Thyroid gland (tissue), 4 donors: ENCODE data around the gene XNDC1N.

Experiments used
- POLR2A ChIP-seq, 2 donors: fragments of 450-650 bp; IDR thresholded peaks; one replicate each; pipeline ENCODE4 v1.6.1; 2017; ENCODE audit warnings: antibody characterized with exemption in 2 of 2, mild to moderate bottlenecking in 2 of 2, moderate library complexity in 1 of 2
- TF ChIP-seq, protein P1 (sequence below), 6 experiments: fragments of 200-600 bp in 3 of 6; fragments of 450-650 bp in 3 of 6; sonication (generic) in 3 of 6; IDR thresholded peaks; one replicate each; pipeline ENCODE4 v1.5.1; 2016 to 2019; ENCODE audit warnings: antibody characterized with exemption in 6 of 6, mild to moderate bottlenecking in 2 of 6, inconsistent platforms in 1 of 6, moderate library complexity in 1 of 6

- TF ChIP-seq, protein P1, sequence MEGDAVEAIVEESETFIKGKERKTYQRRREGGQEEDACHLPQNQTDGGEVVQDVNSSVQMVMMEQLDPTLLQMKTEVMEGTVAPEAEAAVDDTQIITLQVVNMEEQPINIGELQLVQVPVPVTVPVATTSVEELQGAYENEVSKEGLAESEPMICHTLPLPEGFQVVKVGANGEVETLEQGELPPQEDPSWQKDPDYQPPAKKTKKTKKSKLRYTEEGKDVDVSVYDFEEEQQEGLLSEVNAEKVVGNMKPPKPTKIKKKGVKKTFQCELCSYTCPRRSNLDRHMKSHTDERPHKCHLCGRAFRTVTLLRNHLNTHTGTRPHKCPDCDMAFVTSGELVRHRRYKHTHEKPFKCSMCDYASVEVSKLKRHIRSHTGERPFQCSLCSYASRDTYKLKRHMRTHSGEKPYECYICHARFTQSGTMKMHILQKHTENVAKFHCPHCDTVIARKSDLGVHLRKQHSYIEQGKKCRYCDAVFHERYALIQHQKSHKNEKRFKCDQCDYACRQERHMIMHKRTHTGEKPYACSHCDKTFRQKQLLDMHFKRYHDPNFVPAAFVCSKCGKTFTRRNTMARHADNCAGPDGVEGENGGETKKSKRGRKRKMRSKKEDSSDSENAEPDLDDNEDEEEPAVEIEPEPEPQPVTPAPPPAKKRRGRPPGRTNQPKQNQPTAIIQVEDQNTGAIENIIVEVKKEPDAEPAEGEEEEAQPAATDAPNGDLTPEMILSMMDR (IDR thresholded peaks at IDR 0.05): no peak
- TF ChIP-seq POLR2A (IDR thresholded peaks at IDR 0.05): no peak
Observed at GRCh38 chr11:71964641-71965040, 36.2 kb upstream of the XNDC1N start.
